Activated effector memory CD4-positive, alpha-beta T cell treated with anti-CD3 and anti-CD28 coated beads, Interleukin-2, amount 50 U/mL, for 16 hours (primary cell): ENCODE data around the gene FSD1.
A peak's percentile ranks its signal among the peaks of the same experiment; 100 is the strongest.
"Not testable (repeated sequence)": the region's sequence is repeated elsewhere in the genome, so short reads cannot be mapped to it uniquely, and the experiment has no call there.

Source experiments
- DNase-seq: peaks from one replicate; pipeline ENCODE4 v3.0.0-alpha.2; 2020

Gene FSD1

GRCh38 chr19:4304538-4305256, at the start of gene FSD1:
TSS of gene FSD1 (plus strand) at chr19:4304598. CDS start at chr19:4304747, 149 bp downstream.
- DNase-seq: peak; percentile 84

- no peak for DNase-seq
Observed at GRCh38 chr19:4256563-4256962, 47.8 kb upstream of the FSD1 start.

- no peak for DNase-seq
Observed at GRCh38 chr19:4257025-4257424, 47.4 kb upstream of the FSD1 start.

- DNase-seq: no peak
Observed at GRCh38 chr19:4258181-4258580, 46.2 kb upstream of the FSD1 start.

- no peak for DNase-seq
Observed at GRCh38 chr19:4260613-4261191, 43.7 kb upstream of the FSD1 start.

- no peak for DNase-seq
Observed at GRCh38 chr19:4264812-4265211, 39.6 kb upstream of the FSD1 start.

GRCh38 chr19:4266253-4267000, 38.0 kb upstream of the FSD1 start:
- no peak for DNase-seq

GRCh38 chr19:4267101-4267900, 37.1 kb upstream of the FSD1 start:
- peak; percentile 86 for DNase-seq

- DNase-seq: no peak
Observed at GRCh38 chr19:4267901-4268815, 36.2 kb upstream of the FSD1 start.

- no peak for DNase-seq
Observed at GRCh38 chr19:4268816-4269430, 35.5 kb upstream of the FSD1 start.

- DNase-seq: no peak
Observed at GRCh38 chr19:4272894-4273293, 31.5 kb upstream of the FSD1 start.

GRCh38 chr19:4274321-4274686, 30.1 kb upstream of the FSD1 start:
- DNase-seq: not testable (repeated sequence)

- no peak for DNase-seq
Observed at GRCh38 chr19:4277191-4277696, 27.2 kb upstream of the FSD1 start.

GRCh38 chr19:4278010-4278409, 26.4 kb upstream of the FSD1 start:
- no peak for DNase-seq

- no peak for DNase-seq
Observed at GRCh38 chr19:4278419-4279266, 25.8 kb upstream of the FSD1 start, which contains the start of gene SHD. TSS of gene SHD (plus strand) at chr19:4279266. CDS start at chr19:4280064, 798 bp downstream.

GRCh38 chr19:4279267-4279529, 25.2 kb upstream of the FSD1 start:
- DNase-seq: no peak

GRCh38 chr19:4279530-4280422, 24.6 kb upstream of the FSD1 start:
- DNase-seq: no peak

GRCh38 chr19:4284176-4284958, 20.0 kb upstream of the FSD1 start:
- no peak for DNase-seq

GRCh38 chr19:4284974-4285373, 19.4 kb upstream of the FSD1 start:
- DNase-seq: no peak
